K562 (cell line): Measurements from ENCODE around the gene ACTL8. TPM values are rescaled to one million over a fixed set of nuclear protein-coding genes. Genes with fewer than 3 reads are reported as not detected.

ENCODE experiments used
- ATAC-seq: fragments of 200-7000 bp; cut with Tn5 transposase; 3 replicates; pipeline ENCODE4 v1.9.1; 2020; ENCODE audit warnings: moderate library complexity
- BruUV-seq: library from RNA; stranded (reverse); fragments of 400-500 nt; replicated peaks from 2 replicates; lab custom pipeline; 2021; lab: Mats Ljungman, UMichigan
- CTCF ChIA-PET: fragments of 300-600 bp; formaldehyde crosslinking; extraction: SDS; loops from one replicate; lab custom pipeline; 2021; ENCODE audit warnings: low intra/inter-chr PET ratio; lab: Yijun Ruan, JAX
- POLR2A ChIA-PET: fragments of 300-600, 350-650 bp; sonication (Branson Sonifier 250); formaldehyde crosslinking; extraction: SDS; loops from one replicate; lab custom pipeline; 2021; ENCODE audit warnings: antibody characterized with exemption, inconsistent platforms; lab: Yijun Ruan, JAX
- DNase-seq, 4 experiments: peaks; one replicate each; pipeline versions ENCODE4 v3.0.0 to v3.0.0-alpha.2; 2011 to 2018; ENCODE audit warnings: low spot score in 3 of 4, mixed read lengths in 3 of 4; ENCODE audit errors: extremely low read depth in 1 of 4
- FAIRE-seq: peaks from 2 replicates; lab custom pipeline; 2011; peaks lifted over from hg19 to GRCh38; lab: Jason Lieb, UNC
- H2AFZ ChIP-seq: 2 replicates; pipeline ENCODE4 v1.6.0; 2011; ENCODE audit warnings: low read depth, low read length, control low read depth, inconsistent platforms
- H3K27ac ChIP-seq: fragments of 200-600 bp; 3 replicates; pipeline ENCODE4 v1.8.0; 2011; ENCODE audit warnings: low read depth, mild to moderate bottlenecking, control low read depth, inconsistent platforms, low read length, moderate library complexity, mixed read lengths; ENCODE audit errors: extremely low read depth
- H3K27me3 ChIP-seq, 2 experiments: fragments of 300-600 bp in 1 of 2; 2 replicates in 1 of 2; 3 replicates in 1 of 2; pipeline versions ENCODE4 v1.6.0 to v1.8.0; 2011; ENCODE audit warnings: inconsistent platforms in 2 of 2, low read length in 2 of 2, mild to moderate bottlenecking in 1 of 2, mixed read lengths in 1 of 2, moderate library complexity in 1 of 2; ENCODE audit not compliant: control insufficient read depth in 2 of 2, insufficient read depth in 2 of 2
- H3K36me3 ChIP-seq: fragments of 300-600 bp; 3 replicates; pipeline ENCODE4 v1.8.0; 2011; ENCODE audit warnings: mild to moderate bottlenecking, low read length, inconsistent platforms; ENCODE audit not compliant: control insufficient read depth, insufficient read depth
- H3K4me1 ChIP-seq, 2 experiments: fragments of 200-600 bp in 1 of 2; replicated peaks in 1 of 2; 2 replicates in 1 of 2; 3 replicates in 1 of 2; pipeline versions ENCODE4 v1.5.1 to v1.8.0; 2011; ENCODE audit warnings: inconsistent platforms in 2 of 2, low read length in 2 of 2, mild to moderate bottlenecking in 1 of 2, mixed read lengths in 1 of 2, moderate library complexity in 1 of 2; ENCODE audit not compliant: control insufficient read depth in 2 of 2, insufficient read depth in 2 of 2
- H3K4me2 ChIP-seq: 2 replicates; pipeline ENCODE4 v1.6.1; 2011; ENCODE audit warnings: low read length, control low read depth, inconsistent platforms, mixed read lengths; ENCODE audit not compliant: insufficient read depth
- H3K4me3 ChIP-seq: fragments of 200-600 bp; sonication (generic), shearing (Covaris generic); 2 replicates; pipeline ENCODE4 v1.5.1; 2016; ENCODE audit warnings: control low read depth, inconsistent platforms
- H3K79me2 ChIP-seq: fragments of 200-600 bp; 3 replicates; pipeline ENCODE4 v1.8.0; 2011; ENCODE audit warnings: low read length, inconsistent platforms; ENCODE audit not compliant: control insufficient read depth, insufficient read depth
- H3K9ac ChIP-seq, 2 experiments: 2 replicates each; pipeline versions ENCODE4 v1.6.0 to v1.6.1; 2011; ENCODE audit warnings: low read depth in 2 of 2, low read length in 2 of 2, control low read depth in 1 of 2, inconsistent platforms in 1 of 2, mild to moderate bottlenecking in 1 of 2, mixed read lengths in 1 of 2; ENCODE audit not compliant: insufficient read depth in 1 of 2
- H3K9me1 ChIP-seq: one replicate; pipeline ENCODE4 v1.6.0; 2011; ENCODE audit warnings: inconsistent platforms, mild to moderate bottlenecking, low read length, moderate library complexity; ENCODE audit not compliant: control insufficient read depth, insufficient read depth
- H3K9me3 ChIP-seq: replicated peaks from 2 replicates; pipeline ENCODE4 v1.5.1; 2011; ENCODE audit warnings: low read depth, low read length, inconsistent platforms; ENCODE audit not compliant: control insufficient read depth, insufficient read depth
- H4K20me1 ChIP-seq: replicated peaks from 2 replicates; pipeline ENCODE4 v1.6.1; 2011; ENCODE audit warnings: low read length, inconsistent platforms, mixed read lengths; ENCODE audit not compliant: control insufficient read depth, insufficient read depth
- CBFA2T3 ChIP-seq: fragments of 450-650 bp; IDR thresholded peaks from 2 replicates; pipeline ENCODE4 v1.6.1; 2017
- CHD1 ChIP-seq: fragments of 200-600 bp; sonication (generic); IDR thresholded peaks from one replicate; pipeline ENCODE4 v1.6.1; 2012; ENCODE audit warnings: mild to moderate bottlenecking, moderate library complexity, low read length, inconsistent platforms
- ESRRB ChIP-seq: fragments of 250-450 bp; sonication (Bioruptor Pico); IDR thresholded peaks from 2 replicates; pipeline ENCODE4 v1.5.0; 2020; ENCODE audit warnings: mild to moderate bottlenecking, moderate library complexity, borderline replicate concordance
- FOSL1 ChIP-seq: fragments of 200-800 bp; sonication (Bioruptor generic); conservative IDR thresholded peaks from 2 replicates; pipeline ENCODE4 v1.6.1; 2016; ENCODE audit warnings: missing genetic modification characterization, missing compliant biosample characterization
- HIVEP1 ChIP-seq: fragments of 250-450 bp; sonication (Bioruptor Pico); IDR thresholded peaks from 2 replicates; pipeline ENCODE4 v1.4.0; 2020; ENCODE audit warnings: mild to moderate bottlenecking
- HMGXB4 ChIP-seq: sonication (generic); formaldehyde crosslinking; IDR thresholded peaks from 2 replicates; pipeline ENCODE4 v1.8.1; 2023; ENCODE audit warnings: mild to moderate bottlenecking, missing genetic modification reagents
- ID3 ChIP-seq, 2 experiments: fragments of 250-450 bp in 1 of 2; fragments of 450-650 bp in 1 of 2; sonication (Bioruptor Pico) in 1 of 2; IDR thresholded peaks; 2 replicates each; pipeline versions ENCODE4 v1.6.1 to v1.8.0; 2016 to 2021; ENCODE audit warnings: mild to moderate bottlenecking in 2 of 2, moderate library complexity in 2 of 2, missing compliant biosample characterization in 1 of 2, missing genetic modification characterization in 1 of 2
- JUN ChIP-seq, 2 experiments: sonication (generic) in 1 of 2; formaldehyde crosslinking in 1 of 2; IDR thresholded peaks; 2 replicates each; pipeline versions ENCODE4 v1.6.1 to v1.8.0; 2012 to 2022; ENCODE audit warnings: borderline replicate concordance in 2 of 2, mild to moderate bottlenecking in 2 of 2, improper control_type of control experiment in 1 of 2, low read depth in 1 of 2, low read length in 1 of 2, missing genetic modification reagents in 1 of 2
- MCM5 ChIP-seq: fragments of 450-650 bp; IDR thresholded peaks from 2 replicates; pipeline ENCODE4 v1.6.1; 2016; ENCODE audit warnings: low read depth
- RB1 ChIP-seq: fragments of 450-650 bp; IDR thresholded peaks from 2 replicates; pipeline ENCODE4 v1.6.1; 2017; ENCODE audit warnings: low read depth, mild to moderate bottlenecking
- SAFB2 ChIP-seq: fragments of 200-400 bp; formaldehyde crosslinking; IDR thresholded peaks from 2 replicates; pipeline ENCODE4 v1.6.1; 2018; ENCODE audit warnings: borderline replicate concordance, low read length, low read depth, moderate library complexity; ENCODE audit not compliant: severe bottlenecking
- TAL1 ChIP-seq: fragments of 450-650 bp; IDR thresholded peaks from 2 replicates; pipeline ENCODE4 v1.6.1; 2016; ENCODE audit warnings: mild to moderate bottlenecking
- THAP7 ChIP-seq: fragments of 250-450 bp; sonication (Bioruptor Pico); IDR thresholded peaks from 2 replicates; pipeline ENCODE4 v1.5.0; 2021
- ZKSCAN1 ChIP-seq: fragments of 150-350 bp; IDR thresholded peaks from 2 replicates; pipeline ENCODE4 v1.6.1; 2016; ENCODE audit warnings: low read depth, low read length
- ZNF239 ChIP-seq: fragments of 250-450 bp; sonication (Bioruptor Pico); IDR thresholded peaks from 2 replicates; pipeline ENCODE4 v1.4.0; 2020; ENCODE audit warnings: mild to moderate bottlenecking
- ZNF431 ChIP-seq: sonication (generic); formaldehyde crosslinking; IDR thresholded peaks from 2 replicates; pipeline ENCODE4 v1.8.0; 2022; ENCODE audit warnings: mild to moderate bottlenecking, missing genetic modification reagents
- ZNF717 ChIP-seq: fragments of 250-450 bp; sonication (Bioruptor Pico); IDR thresholded peaks from 2 replicates; pipeline ENCODE4 v1.5.0; 2021
- WGBS: fragments of 100-300 bp; shearing (Covaris generic); methylation state at CpG from one replicate; pipeline ENCODE4 v1.1.6; 2016; ENCODE audit warnings: low coverage, mixed read lengths; ENCODE audit not compliant: insufficient coverage; ENCODE audit errors: missing lambda C conversion rate; 5-methylcytosine and 5-hydroxymethylcytosine counted together
- in situ Hi-C: fragments of 300-500 bp; cut with MboI; formaldehyde crosslinking; loops from 4 replicates; pipeline ENCODE4 v1.15.0; 2018; ENCODE audit warnings: inconsistent platforms, mixed read lengths
- intact Hi-C: fragments of 100-400 bp; cut with micrococcal nuclease; formaldehyde crosslinking; loops from 2 replicates; pipeline ENCODE4 v1.14.2; 2022
- polyA plus RNA-seq, 8 experiments: library from polyadenylated mRNA; depleted of rRNA in 4 of 8; stranded (reverse) in 5 of 8; unstranded in 3 of 8; fragments of >200 nt; fragmentation: Nextera tagmentation in 2 of 8; fragmentation: Illumina TruSeq in 1 of 8; extraction: Ambion mirVana in 2 of 8; extraction: Trizol in 1 of 8; gene quantifications; 2 replicates each; pipeline versions ENCODE4 v1.2.1 to v1.2.3, GENCODE V29; 2011 to 2014; ENCODE audit warnings: inconsistent platforms in 1 of 8, missing spikeins in 1 of 8
- total RNA-seq, 7 experiments: library from RNA; depleted of rRNA in 6 of 7; stranded (reverse); fragments of >200 nt in 6 of 7; fragmentation: Illumina TruSeq in 2 of 7; extraction: Trizol in 2 of 7; gene quantifications; 2 replicates each; pipeline versions ENCODE4 v1.2.1 to v1.2.3, GENCODE V29; 2011 to 2021; ENCODE audit warnings: low replicate concordance in 1 of 7

ACTL8 gene
- total and polyA plus RNA-seq, 9 of the 15 experiments (the other 6 are each of a cell fraction or from before 2014, with no cell fraction given): 0.30 to 3.3 (median 1.6) TPM

GRCh38 chr1:17706445-17706844 lies 48.7 kb upstream of the ACTL8 start:
- Histone ChIP-seq H3K4me1 (no peaks in the 10 kb centered on the region), H3K27me3 (peaks cover 6 to 39% of the 10 kb centered on the region in 2 experiments; a peak in 4 of 5 replicates), H3K4me3 (no peak overlapping the region), H3K36me3 (no peaks in the 10 kb centered on the region), H3K79me2 (no peaks in the 10 kb centered on the region), H3K9ac (no peak overlapping the region), H3K9me3 (no peaks in the 10 kb centered on the region), H3K4me2 (no peak overlapping the region), H3K27ac (no peak overlapping the region), H4K20me1 (peaks cover 4% of the 10 kb centered on the region), H2AFZ (no peak overlapping the region), H3K9me1 (no peaks in the 10 kb centered on the region)
- in situ Hi-C loops: no loop called here
- FAIRE-seq: no peak
- ChIA-PET CTCF (no interaction called here), POLR2A (interaction anchor here (0.7 to 1.0 kb wide), 2 partner anchors 8 to 544 kb away, joined by 3 to 4 read pairs; no protein-coding TSS in a partner anchor)
- BruUV-seq: no TSS peak
- no peak for ATAC-seq
- intact Hi-C loops: no loop called here
- DNase-seq: no peak
- no peak for TF ChIP-seq CBFA2T3
- no peak for TF ChIP-seq RB1
- no peak for TF ChIP-seq JUN (IDR thresholded peaks at IDR 0.05; ENCODE audit: borderline replicate concordance, low read depth, low read length)
- no peak for TF ChIP-seq JUN (CRISPR knock-in tag; IDR thresholded peaks at IDR 0.05; ENCODE audit: borderline replicate concordance)
- TF ChIP-seq TAL1: no peak
- no peak for TF ChIP-seq SAFB2
- TF ChIP-seq ZNF717 (CRISPR knock-in tag): no peak
- no peak for TF ChIP-seq ZNF239 (CRISPR knock-in tag)
- no peak for TF ChIP-seq ZNF431 (CRISPR knock-in tag)
- no peak for TF ChIP-seq HMGXB4 (CRISPR knock-in tag)
- no peak for TF ChIP-seq FOSL1 (tag)
- TF ChIP-seq ID3 (CRISPR knock-in tag; IDR thresholded peaks at IDR 0.05): no peak
- no peak for TF ChIP-seq ID3 (tag; IDR thresholded peaks at IDR 0.05)
- TF ChIP-seq ZKSCAN1: no peak
- TF ChIP-seq MCM5: no peak
- TF ChIP-seq ESRRB (CRISPR knock-in tag): no peak
- TF ChIP-seq THAP7: no peak
- TF ChIP-seq CHD1: no peak
- no peak for TF ChIP-seq HIVEP1 (CRISPR knock-in tag)
- WGBS: 0% methylated on average over 10 of the region's 10 CpGs
